AG04450 (cell line): ENCODE results near the gene TTC12. TPM values are rescaled to one million over a fixed set of nuclear protein-coding genes. Genes with fewer than 3 reads are reported as not detected.

Source experiments
- CTCF ChIA-PET: fragments of 300-600, 350-600 bp; formaldehyde crosslinking; extraction: SDS; loops from one replicate; lab custom pipeline; 2022; ENCODE audit warnings: antibody characterized with exemption, inconsistent platforms; lab: Charles Lee
- POLR2A ChIA-PET: fragments of 350-600 bp; formaldehyde crosslinking; extraction: SDS; loops from one replicate; lab custom pipeline; 2021; ENCODE audit warnings: antibody characterized with exemption, inconsistent platforms; lab: Yijun Ruan, JAX
- DNase-seq: peaks from one replicate; pipeline ENCODE4 v3.0.0-alpha.2; 2011; ENCODE audit warnings: low read depth, low spot score
- H3K27ac ChIP-seq: one replicate; pipeline ENCODE4 v1.5.1; 2012; ENCODE audit warnings: low read depth, low read length, control low read depth
- H3K27me3 ChIP-seq: one replicate; pipeline ENCODE4 v1.6.0; 2012; ENCODE audit warnings: low read length; ENCODE audit not compliant: control insufficient read depth, insufficient read depth
- H3K4me3 ChIP-seq: 2 replicates; pipeline ENCODE4 v1.5.1; 2011; ENCODE audit warnings: mild to moderate bottlenecking, low read depth, low read length, control low read depth
- H3K9me3 ChIP-seq: 2 replicates; pipeline ENCODE4 v1.5.1; 2012; ENCODE audit warnings: low read length; ENCODE audit not compliant: control insufficient read depth, insufficient read depth
- polyA plus RNA-seq: library from polyadenylated mRNA; depleted of rRNA; stranded (reverse); fragments of >200 nt; gene quantifications from 2 replicates; pipeline ENCODE4 v1.2.3, GENCODE V29; 2011
- TF ChIP-seq, protein P1 (sequence below): IDR thresholded peaks from 2 replicates; pipeline ENCODE4 v1.5.1; 2011; ENCODE audit warnings: low read depth, low read length, control low read depth, inconsistent platforms

TTC12 gene
- polyA plus RNA-seq, 1 experiment, result 19.0 TPM

DNA sequence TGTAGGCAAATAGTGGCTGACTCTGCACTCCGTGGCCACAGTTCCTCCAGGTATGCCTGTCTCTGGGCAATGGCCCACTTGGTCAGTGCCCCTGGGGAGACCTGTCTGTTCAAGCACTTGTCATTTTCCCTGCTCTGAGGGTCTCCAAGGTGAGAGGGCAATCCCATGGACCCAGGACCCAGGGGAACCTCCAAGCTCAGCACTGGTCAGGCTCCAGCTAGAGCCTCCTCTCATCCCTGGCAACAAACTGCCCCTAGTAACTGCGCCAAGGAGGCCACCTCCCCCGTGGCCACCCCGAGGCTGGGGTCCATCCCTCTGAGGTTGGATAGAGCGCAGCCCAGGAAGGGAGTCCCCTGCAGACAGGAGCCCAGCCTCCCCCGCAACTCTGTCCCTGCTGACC lies 72.5 kb downstream of the TTC12 start:
- TF ChIP-seq, protein P1, sequence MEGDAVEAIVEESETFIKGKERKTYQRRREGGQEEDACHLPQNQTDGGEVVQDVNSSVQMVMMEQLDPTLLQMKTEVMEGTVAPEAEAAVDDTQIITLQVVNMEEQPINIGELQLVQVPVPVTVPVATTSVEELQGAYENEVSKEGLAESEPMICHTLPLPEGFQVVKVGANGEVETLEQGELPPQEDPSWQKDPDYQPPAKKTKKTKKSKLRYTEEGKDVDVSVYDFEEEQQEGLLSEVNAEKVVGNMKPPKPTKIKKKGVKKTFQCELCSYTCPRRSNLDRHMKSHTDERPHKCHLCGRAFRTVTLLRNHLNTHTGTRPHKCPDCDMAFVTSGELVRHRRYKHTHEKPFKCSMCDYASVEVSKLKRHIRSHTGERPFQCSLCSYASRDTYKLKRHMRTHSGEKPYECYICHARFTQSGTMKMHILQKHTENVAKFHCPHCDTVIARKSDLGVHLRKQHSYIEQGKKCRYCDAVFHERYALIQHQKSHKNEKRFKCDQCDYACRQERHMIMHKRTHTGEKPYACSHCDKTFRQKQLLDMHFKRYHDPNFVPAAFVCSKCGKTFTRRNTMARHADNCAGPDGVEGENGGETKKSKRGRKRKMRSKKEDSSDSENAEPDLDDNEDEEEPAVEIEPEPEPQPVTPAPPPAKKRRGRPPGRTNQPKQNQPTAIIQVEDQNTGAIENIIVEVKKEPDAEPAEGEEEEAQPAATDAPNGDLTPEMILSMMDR, result no peak
- no peak overlapping the region for H3K4me3 ChIP-seq
- H3K9me3 ChIP-seq, result peaks cover 5% of the 10 kb centered on the region; the same call in 1 of the 2 replicates
- ChIA-PET POLR2A (no interaction called here), CTCF (no interaction called here)
- no peak for DNase-seq
- peaks cover 46% of the 10 kb centered on the region for H3K27me3 ChIP-seq
- H3K27ac ChIP-seq, result no peak overlapping the region

DNA sequence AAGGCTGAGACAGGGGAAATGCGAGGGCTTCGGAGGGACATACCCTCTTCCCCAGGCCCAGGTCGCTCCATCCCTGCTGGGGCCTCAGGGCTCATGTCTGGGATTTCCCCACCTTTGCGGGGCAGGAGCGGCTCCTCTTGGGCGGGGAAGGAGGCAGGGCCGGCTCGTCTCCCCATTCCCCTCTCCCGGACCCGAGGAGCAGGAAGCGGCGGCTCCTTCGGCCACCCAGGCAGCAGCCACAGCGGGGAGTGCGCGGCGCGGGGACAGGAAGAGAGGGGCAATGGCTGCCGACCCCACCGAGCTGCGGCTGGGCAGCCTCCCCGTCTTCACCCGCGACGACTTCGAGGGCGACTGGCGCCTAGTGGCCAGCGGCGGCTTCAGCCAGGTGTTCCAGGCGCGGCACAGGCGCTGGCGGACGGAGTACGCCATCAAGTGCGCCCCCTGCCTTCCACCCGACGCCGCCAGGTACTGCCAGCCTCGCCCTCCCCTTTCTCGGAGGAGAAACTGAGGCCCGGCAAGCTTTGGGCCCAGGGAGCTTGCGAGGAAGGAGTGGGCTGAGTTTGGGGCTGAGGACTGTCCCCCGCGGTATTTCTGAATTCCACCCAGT lies 73.3 kb downstream of the TTC12 start, which contains the start of gene ANKK1:
ANKK1 (plus strand) TSS at position 175 of the 607 bp plus-strand sequence; CDS start at position 281, 106 bp downstream.
- H3K9me3 ChIP-seq, result peaks cover 5% of the 10 kb centered on the region; the same call in 1 of the 2 replicates
- H3K27ac ChIP-seq, result no peak within 1 kb of the TSS
- ChIA-PET POLR2A (no interaction called here), CTCF (no interaction called here)
- TF ChIP-seq, protein P1, result 0 out of 2 replicates have a peak, but pooled peaks have one; percentile 9
- DNase-seq, result no peak
- H3K4me3 ChIP-seq, result peak within 1 kb of the TSS; percentile 26; the same call in 1 of the 2 replicates
- H3K27me3 ChIP-seq, result peaks cover 42% of the 10 kb centered on the region

DNA sequence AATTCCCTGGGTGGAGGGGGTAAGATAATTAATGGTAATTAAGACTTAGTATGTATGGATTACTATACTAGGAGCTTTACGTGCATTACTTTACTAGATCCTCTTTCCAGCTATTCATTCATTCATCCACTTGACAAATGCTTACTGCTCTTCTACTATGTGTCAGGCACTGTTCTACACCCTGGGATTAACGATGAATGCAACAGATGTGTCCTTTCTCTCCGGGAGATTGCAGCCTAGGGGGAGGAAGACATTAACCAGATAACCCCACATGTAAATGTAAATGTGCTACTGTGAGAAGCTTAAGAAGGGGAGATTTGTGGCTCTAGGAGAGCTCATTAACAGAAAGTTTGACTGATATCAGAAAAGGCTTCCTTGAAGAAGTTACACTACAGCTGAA lies 74.9 kb downstream of the TTC12 start:
- Histone ChIP-seq H3K9me3 (peaks cover 5% of the 10 kb centered on the region; the same call in 1 of the 2 replicates), H3K27me3 (peaks cover 46% of the 10 kb centered on the region), H3K27ac (no peak overlapping the region), H3K4me3 (no peak overlapping the region)
- CTCF ChIA-PET, result no interaction called here
- DNase-seq, result no peak
- POLR2A ChIA-PET, result no interaction called here
- TF ChIP-seq, protein P1, result no peak

DNA sequence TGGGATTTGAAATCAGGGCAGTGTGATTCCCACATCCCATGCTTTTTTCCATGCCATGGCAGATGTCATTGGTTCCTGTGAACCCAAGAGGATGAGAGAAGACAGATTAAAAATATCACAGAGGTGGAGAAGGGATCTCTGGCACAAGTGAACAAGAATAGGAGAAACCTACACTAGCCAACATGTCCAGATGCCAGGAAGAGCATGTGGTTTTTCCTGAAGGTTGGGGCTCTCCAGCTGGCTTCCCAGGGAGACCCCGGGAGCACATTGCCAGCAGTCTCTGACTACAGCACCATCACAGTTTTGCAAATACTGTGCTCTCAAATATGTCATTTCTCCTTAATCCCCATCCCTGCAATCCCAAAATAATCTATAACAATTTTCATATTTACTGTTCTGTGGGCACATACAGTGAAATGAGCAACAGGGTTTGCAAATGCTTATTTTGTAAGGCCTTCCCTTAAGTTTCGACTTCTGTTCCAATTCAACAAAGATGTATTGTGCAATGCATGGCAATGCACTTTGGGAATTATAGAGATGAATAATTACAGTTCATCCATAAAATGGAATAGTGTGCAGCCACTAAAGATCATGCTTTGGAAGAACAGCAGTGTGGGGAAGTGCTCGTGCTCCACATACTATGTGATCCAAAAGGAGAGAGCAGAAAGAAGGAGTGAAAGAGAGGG lies 78.0 kb downstream of the TTC12 start:
- TF ChIP-seq, protein P1, result no peak
- Histone ChIP-seq H3K27ac (no peak overlapping the region), H3K4me3 (no peak overlapping the region), H3K27me3 (peaks cover 44% of the 10 kb centered on the region), H3K9me3 (peaks cover 5% of the 10 kb centered on the region; the same call in 1 of the 2 replicates)
- ChIA-PET POLR2A (no interaction called here), CTCF (no interaction called here)
- DNase-seq, result no peak

DNA sequence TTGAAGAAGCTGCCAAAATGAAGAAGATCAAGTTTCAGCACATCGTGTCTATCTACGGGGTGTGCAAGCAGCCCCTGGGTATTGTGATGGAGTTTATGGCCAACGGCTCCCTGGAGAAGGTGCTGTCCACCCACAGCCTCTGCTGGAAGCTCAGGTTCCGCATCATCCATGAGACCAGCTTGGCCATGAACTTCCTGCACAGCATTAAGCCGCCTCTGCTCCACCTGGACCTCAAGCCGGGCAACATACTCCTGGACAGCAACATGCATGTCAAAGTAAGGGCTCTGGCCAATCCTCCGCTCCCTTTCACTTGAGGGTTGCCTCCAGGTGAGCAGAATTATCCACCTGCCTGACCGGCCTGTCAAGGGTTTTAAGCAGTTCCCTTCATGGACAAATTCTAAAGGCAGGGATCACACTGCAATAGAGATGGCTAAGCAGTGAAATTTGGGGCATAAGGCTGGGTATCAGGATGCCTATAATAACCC lies 79.2 kb downstream of the TTC12 start:
- CTCF ChIA-PET, result interaction anchor here (1.7 kb wide), 1 partner anchor 138 kb away, joined by 4 read pairs; no protein-coding TSS in a partner anchor
- H3K27ac ChIP-seq, result no peak overlapping the region
- no peak for DNase-seq
- no peaks in the 10 kb centered on the region for H3K9me3 ChIP-seq
- no peak overlapping the region for H3K4me3 ChIP-seq
- POLR2A ChIA-PET, result no interaction called here
- TF ChIP-seq, protein P1, result no peak
- peaks cover 36% of the 10 kb centered on the region for H3K27me3 ChIP-seq
